ENCODE measurements around the gene ZNF543.
"Not testable (repeated sequence)": the region's sequence is repeated elsewhere in the genome, so short reads cannot be mapped to it uniquely, and the experiment has no call there.

ZNF543 gene

GRCh38 chr19:57278481-57278880 is 41.8 kb upstream of the ZNF543 start:
- not testable (repeated sequence) for H2AK5ac ChIP-seq (ENCODE audit: low read length, severe bottlenecking); H3K4ac ChIP-seq (ENCODE audit: low read depth in 1 of 2, low read length in 2 of 2); H3K27me3 ChIP-seq (ENCODE audit: control insufficient read depth in 1 of 2, insufficient read depth in 1 of 2, low read length in 2 of 2); H2AFZ ChIP-seq (ENCODE audit: low read depth, low read length); H2BK5ac ChIP-seq (ENCODE audit: low read depth, low read length, poor library complexity, severe bottlenecking); H2BK12ac ChIP-seq (ENCODE audit: low read length in 2 of 2); H2BK15ac ChIP-seq (ENCODE audit: low read depth, poor library complexity, severe bottlenecking); H3K14ac ChIP-seq (ENCODE audit: low read length in 2 of 2); H4K91ac ChIP-seq (ENCODE audit: low read length); H3K9ac ChIP-seq (ENCODE audit: low read length); H3K18ac ChIP-seq (ENCODE audit: low read depth in 1 of 2, low read length in 2 of 2); H3K79me1 ChIP-seq (replicated peaks; ENCODE audit: low read length, poor library complexity, severe bottlenecking); H3K4me3 ChIP-seq (ENCODE audit: insufficient read depth in 1 of 2, low read depth in 1 of 2, low read length in 2 of 2); H2BK120ac ChIP-seq (ENCODE audit: low read depth, low read length); H3K36me3 ChIP-seq (ENCODE audit: control insufficient read depth in 1 of 2, insufficient read depth in 2 of 2, low read depth in 1 of 2, low read length in 2 of 2); H3K23ac ChIP-seq (ENCODE audit: low read length in 2 of 2); H3K4me2 ChIP-seq (ENCODE audit: low read length, poor library complexity, severe bottlenecking); H3K9me3 ChIP-seq (ENCODE audit: control insufficient read depth, low read length); H4K8ac ChIP-seq (ENCODE audit: low read length)
- WGBS, result 61% methylated on average over 2 of the region's 2 CpGs
- Histone ChIP-seq H3K27ac (ENCODE audit: low read length, poor library complexity, severe bottlenecking) (peak overlapping the region; percentile 50), H3K4me1 (ENCODE audit: control insufficient read depth, insufficient read depth, low read depth, low read length) (peaks cover 15% of the 10 kb centered on the region)
- peak; percentile 67 for DNase-seq

- peaks cover 19% of the 10 kb centered on the region for H3K4me1 ChIP-seq (ENCODE audit: control insufficient read depth, insufficient read depth, low read depth, low read length)
- no peak overlapping the region for H2BK12ac ChIP-seq (ENCODE audit: low read length in 2 of 2)
- H3K18ac ChIP-seq (ENCODE audit: low read depth in 1 of 2, low read length in 2 of 2), result peak overlapping the region; percentile 79 to 99
- peak overlapping the region; percentile 95 for H2BK5ac ChIP-seq (ENCODE audit: low read depth, low read length, poor library complexity, severe bottlenecking)
- peak overlapping the region; percentile 95 for H4K91ac ChIP-seq (ENCODE audit: low read length)
- peaks cover 10 to 19% of the 10 kb centered on the region in 2 experiments for H3K36me3 ChIP-seq (ENCODE audit: control insufficient read depth in 1 of 2, insufficient read depth in 2 of 2, low read depth in 1 of 2, low read length in 2 of 2)
- H3K23ac ChIP-seq (ENCODE audit: low read length in 2 of 2), result no peak overlapping the region
- WGBS, result 7% methylated on average over 24 of the region's 25 CpGs
- peak overlapping the region; percentile 93 for H3K4me2 ChIP-seq (ENCODE audit: low read length, poor library complexity, severe bottlenecking)
- peak overlapping the region; percentile 77 to 98 for H3K4me3 ChIP-seq (ENCODE audit: insufficient read depth in 1 of 2, low read depth in 1 of 2, low read length in 2 of 2)
- H2BK15ac ChIP-seq (ENCODE audit: low read depth, poor library complexity, severe bottlenecking), result peak overlapping the region; percentile 86
- H3K27me3 ChIP-seq (ENCODE audit: control insufficient read depth in 1 of 2, insufficient read depth in 1 of 2, low read length in 2 of 2), result no peaks in the 10 kb centered on the region
- H2BK120ac ChIP-seq (ENCODE audit: low read depth, low read length), result peak overlapping the region; percentile 86
- H3K27ac ChIP-seq (ENCODE audit: low read length, poor library complexity, severe bottlenecking), result peak overlapping the region; percentile 100
- H4K8ac ChIP-seq (ENCODE audit: low read length), result peak overlapping the region; percentile 93
- peak overlapping the region; percentile 13 to 25 for H3K14ac ChIP-seq (ENCODE audit: low read length in 2 of 2)
- peak overlapping the region; percentile 95 for H2AK5ac ChIP-seq (ENCODE audit: low read length, severe bottlenecking)
- H3K79me1 ChIP-seq (replicated peaks; ENCODE audit: low read length, poor library complexity, severe bottlenecking), result peaks cover 3% of the 10 kb centered on the region
- peak; percentile 98 for DNase-seq
- H3K9ac ChIP-seq (ENCODE audit: low read length), result peak overlapping the region; percentile 99
- H3K4ac ChIP-seq (ENCODE audit: low read depth in 1 of 2, low read length in 2 of 2), result peak overlapping the region; percentile 90 to 93
- H3K9me3 ChIP-seq (ENCODE audit: control insufficient read depth, low read length), result no peaks in the 10 kb centered on the region
- H2AFZ ChIP-seq (ENCODE audit: low read depth, low read length), result peak overlapping the region; percentile 10
These were observed 40.7 kb upstream of the ZNF543 start for GRCh38 chr19:57279418-57280164.

GRCh38 chr19:57280165-57280961 is 39.9 kb upstream of the ZNF543 start, which contains the start of gene ZNF460:
ZNF460 (plus strand) TSS chr19:57280485; CDS start chr19:57280807, 322 bp downstream.
- Histone ChIP-seq H3K9ac (ENCODE audit: low read length) (peak within 1 kb of the TSS; percentile 99), H3K36me3 (ENCODE audit: control insufficient read depth in 1 of 2, insufficient read depth in 2 of 2, low read depth in 1 of 2, low read length in 2 of 2) (peaks cover 17 to 26% of the 10 kb centered on the region in 2 experiments), H2AK5ac (ENCODE audit: low read length, severe bottlenecking) (peak within 1 kb of the TSS; percentile 95), H4K8ac (ENCODE audit: low read length) (peak within 1 kb of the TSS; percentile 93), H4K91ac (ENCODE audit: low read length) (peak within 1 kb of the TSS; percentile 95), H2BK12ac (ENCODE audit: low read length in 2 of 2) (no peak within 1 kb of the TSS), H3K4ac (ENCODE audit: low read depth in 1 of 2, low read length in 2 of 2) (peak within 1 kb of the TSS; percentile 90 to 93), H2BK5ac (ENCODE audit: low read depth, low read length, poor library complexity, severe bottlenecking) (peak within 1 kb of the TSS; percentile 95), H2BK15ac (ENCODE audit: low read depth, poor library complexity, severe bottlenecking) (peak within 1 kb of the TSS; percentile 86), H3K4me3 (ENCODE audit: insufficient read depth in 1 of 2, low read depth in 1 of 2, low read length in 2 of 2) (peak within 1 kb of the TSS; percentile 77 to 98), H3K23ac (ENCODE audit: low read length in 2 of 2) (peak within 1 kb of the TSS in 1 of 2 experiments; percentile 46), H3K27ac (ENCODE audit: low read length, poor library complexity, severe bottlenecking) (peak within 1 kb of the TSS; percentile 100), H3K4me1 (ENCODE audit: control insufficient read depth, insufficient read depth, low read depth, low read length) (peaks cover 19% of the 10 kb centered on the region), H3K9me3 (ENCODE audit: control insufficient read depth, low read length) (no peaks in the 10 kb centered on the region), H3K4me2 (ENCODE audit: low read length, poor library complexity, severe bottlenecking) (peak within 1 kb of the TSS; percentile 93), H3K27me3 (ENCODE audit: control insufficient read depth in 1 of 2, insufficient read depth in 1 of 2, low read length in 2 of 2) (no peaks in the 10 kb centered on the region), H2AFZ (ENCODE audit: low read depth, low read length) (peak within 1 kb of the TSS; percentile 84), H3K14ac (ENCODE audit: low read length in 2 of 2) (peak within 1 kb of the TSS; percentile 25 to 65), H2BK120ac (ENCODE audit: low read depth, low read length) (peak within 1 kb of the TSS; percentile 86), H3K79me1 (replicated peaks; ENCODE audit: low read length, poor library complexity, severe bottlenecking) (peaks cover 3% of the 10 kb centered on the region), H3K18ac (ENCODE audit: low read depth in 1 of 2, low read length in 2 of 2) (peak within 1 kb of the TSS; percentile 79 to 99)
- WGBS, result under 1% methylated on average over 70 of the region's 71 CpGs
- peak; percentile 98 for DNase-seq

GRCh38 chr19:57280962-57281400 is 39.3 kb upstream of the ZNF543 start:
- WGBS, result 19% methylated on average over 6 of the region's 6 CpGs
- no peak overlapping the region for H4K8ac ChIP-seq (ENCODE audit: low read length)
- peak overlapping the region; percentile 74 for H3K27ac ChIP-seq (ENCODE audit: low read length, poor library complexity, severe bottlenecking)
- no peak for DNase-seq
- H2BK12ac ChIP-seq (ENCODE audit: low read length in 2 of 2), result no peak overlapping the region
- H3K4me1 ChIP-seq (ENCODE audit: control insufficient read depth, insufficient read depth, low read depth, low read length), result peaks cover 19% of the 10 kb centered on the region
- no peak overlapping the region for H2BK15ac ChIP-seq (ENCODE audit: low read depth, poor library complexity, severe bottlenecking)
- H3K79me1 ChIP-seq (replicated peaks; ENCODE audit: low read length, poor library complexity, severe bottlenecking), result peaks cover 3% of the 10 kb centered on the region
- no peak overlapping the region for H2BK120ac ChIP-seq (ENCODE audit: low read depth, low read length)
- H3K9me3 ChIP-seq (ENCODE audit: control insufficient read depth, low read length), result no peaks in the 10 kb centered on the region
- H2AK5ac ChIP-seq (ENCODE audit: low read length, severe bottlenecking), result no peak overlapping the region
- H3K36me3 ChIP-seq (ENCODE audit: control insufficient read depth in 1 of 2, insufficient read depth in 2 of 2, low read depth in 1 of 2, low read length in 2 of 2), result peaks cover 21 to 32% of the 10 kb centered on the region in 2 experiments
- peak overlapping the region; percentile 93 for H3K4me2 ChIP-seq (ENCODE audit: low read length, poor library complexity, severe bottlenecking)
- H2AFZ ChIP-seq (ENCODE audit: low read depth, low read length), result no peak overlapping the region
- H4K91ac ChIP-seq (ENCODE audit: low read length), result no peak overlapping the region
- peak overlapping the region; percentile 76 to 95 for H3K18ac ChIP-seq (ENCODE audit: low read depth in 1 of 2, low read length in 2 of 2)
- peak overlapping the region in 1 of 2 experiments; percentile 46 for H3K23ac ChIP-seq (ENCODE audit: low read length in 2 of 2)
- peak overlapping the region; percentile 99 for H3K9ac ChIP-seq (ENCODE audit: low read length)
- H2BK5ac ChIP-seq (ENCODE audit: low read depth, low read length, poor library complexity, severe bottlenecking), result no peak overlapping the region
- peak overlapping the region in 1 of 2 experiments; percentile 84 for H3K4ac ChIP-seq (ENCODE audit: low read depth in 1 of 2, low read length in 2 of 2)
- H3K4me3 ChIP-seq (ENCODE audit: insufficient read depth in 1 of 2, low read depth in 1 of 2, low read length in 2 of 2), result peak overlapping the region; percentile 77 to 98
- H3K14ac ChIP-seq (ENCODE audit: low read length in 2 of 2), result peak overlapping the region in 1 of 2 experiments; percentile 65
- no peaks in the 10 kb centered on the region for H3K27me3 ChIP-seq (ENCODE audit: control insufficient read depth in 1 of 2, insufficient read depth in 1 of 2, low read length in 2 of 2)
